NCI-H1694 treated with DMSO at 0.1 percent for 48 hours (cell line): ENCODE results near the gene SH3BP2.

ENCODE experiments used
- DNase-seq: peaks from one replicate; lab custom pipeline; 2025; lab: John Stamatoyannopoulos, UW

Gene SH3BP2, protein sequence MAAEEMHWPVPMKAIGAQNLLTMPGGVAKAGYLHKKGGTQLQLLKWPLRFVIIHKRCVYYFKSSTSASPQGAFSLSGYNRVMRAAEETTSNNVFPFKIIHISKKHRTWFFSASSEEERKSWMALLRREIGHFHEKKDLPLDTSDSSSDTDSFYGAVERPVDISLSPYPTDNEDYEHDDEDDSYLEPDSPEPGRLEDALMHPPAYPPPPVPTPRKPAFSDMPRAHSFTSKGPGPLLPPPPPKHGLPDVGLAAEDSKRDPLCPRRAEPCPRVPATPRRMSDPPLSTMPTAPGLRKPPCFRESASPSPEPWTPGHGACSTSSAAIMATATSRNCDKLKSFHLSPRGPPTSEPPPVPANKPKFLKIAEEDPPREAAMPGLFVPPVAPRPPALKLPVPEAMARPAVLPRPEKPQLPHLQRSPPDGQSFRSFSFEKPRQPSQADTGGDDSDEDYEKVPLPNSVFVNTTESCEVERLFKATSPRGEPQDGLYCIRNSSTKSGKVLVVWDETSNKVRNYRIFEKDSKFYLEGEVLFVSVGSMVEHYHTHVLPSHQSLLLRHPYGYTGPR

DNA sequence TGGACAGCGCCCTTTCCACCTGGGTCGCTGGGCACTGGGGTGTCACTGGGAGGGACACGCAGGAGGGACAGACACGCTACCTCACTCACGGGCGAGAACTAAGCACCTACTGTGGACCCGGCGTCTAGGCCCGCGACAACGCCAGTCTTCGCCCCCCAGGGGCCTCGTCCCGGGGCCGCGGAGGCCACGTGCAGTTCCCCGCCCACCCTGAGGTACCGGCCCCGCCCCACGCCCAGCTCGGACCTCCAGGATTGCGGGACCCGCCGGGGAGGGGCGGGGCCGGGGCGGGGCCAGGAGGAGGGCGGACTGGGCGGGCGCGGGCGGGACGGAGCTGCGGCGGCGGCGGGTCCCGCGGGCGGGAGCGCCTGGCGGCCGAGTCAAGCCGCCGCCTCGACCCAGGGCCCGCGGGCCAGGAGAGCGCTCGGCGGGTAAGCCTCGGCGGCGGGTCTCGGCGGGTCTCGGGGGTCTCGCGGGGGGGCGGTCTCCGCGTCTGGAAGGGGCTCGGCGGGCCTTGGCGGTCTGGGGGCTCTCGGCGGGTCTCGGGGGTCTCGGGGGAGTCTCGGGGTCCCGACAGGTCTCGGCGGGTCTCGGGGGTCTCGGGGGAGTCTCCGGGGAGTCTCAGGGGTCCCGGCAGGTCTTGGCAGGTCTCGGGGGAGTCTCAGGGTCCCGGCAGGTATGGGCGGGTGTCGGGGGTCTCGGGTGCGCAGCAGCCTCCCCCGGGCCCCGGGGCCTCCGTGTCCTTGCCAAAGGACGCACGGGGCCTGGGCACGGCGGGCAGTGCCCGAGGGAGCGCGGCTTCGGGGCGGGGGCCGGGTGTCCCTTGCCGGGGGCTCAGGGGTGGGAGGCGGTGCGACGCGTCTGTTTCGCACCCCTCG lies at the start of gene SH3BP2:
Gene SH3BP2, plus strand, starts transcription at position 375 of the 875 bp plus-strand sequence. CDS start 27,533 bp downstream, outside the sequence.
- no peak for DNase-seq

DNA sequence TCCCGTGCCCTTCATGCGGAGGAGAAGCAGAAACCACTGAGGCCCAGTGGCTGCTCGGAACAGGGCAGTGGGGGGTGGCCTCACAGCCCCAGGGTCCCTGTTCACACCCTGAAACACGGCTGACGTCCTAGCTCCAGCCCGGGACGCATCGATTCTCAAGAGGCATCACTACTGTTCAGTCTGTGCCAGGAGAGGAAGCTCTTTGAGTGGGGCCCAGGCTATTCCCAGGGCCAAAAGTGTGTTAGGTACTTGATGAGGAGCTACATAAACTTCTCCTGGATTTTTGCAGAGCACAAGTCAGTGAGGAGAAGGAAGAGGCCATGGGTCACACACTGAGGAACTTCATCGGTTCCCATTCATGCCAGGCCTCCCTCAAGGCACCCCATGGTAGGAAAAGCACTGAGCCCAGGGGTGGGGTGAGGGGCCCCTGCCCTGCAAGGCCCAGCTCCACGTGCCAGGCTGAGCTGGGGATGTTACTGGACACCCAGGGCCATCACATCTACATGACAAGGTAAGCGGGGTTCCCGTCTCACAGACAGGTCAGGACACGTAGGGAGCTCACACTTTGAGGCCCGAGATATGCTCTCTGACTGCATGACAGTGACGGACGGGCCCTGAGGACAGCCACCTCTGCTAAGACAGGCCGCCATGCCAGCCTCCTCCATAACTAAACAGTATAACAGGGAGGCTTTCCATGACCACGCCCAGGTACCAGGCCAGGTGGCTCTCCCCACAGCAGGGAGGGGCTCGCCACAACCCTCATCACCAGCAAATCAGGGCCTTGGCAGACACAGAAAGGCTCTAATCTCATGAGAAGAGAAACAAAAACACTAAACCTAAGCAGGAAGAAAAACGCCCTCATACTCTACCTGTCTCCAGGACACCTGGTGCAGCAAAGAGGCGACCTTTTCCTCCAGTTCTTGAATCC lies 49.1 kb upstream of the SH3BP2 start:
- no peak for DNase-seq

DNA sequence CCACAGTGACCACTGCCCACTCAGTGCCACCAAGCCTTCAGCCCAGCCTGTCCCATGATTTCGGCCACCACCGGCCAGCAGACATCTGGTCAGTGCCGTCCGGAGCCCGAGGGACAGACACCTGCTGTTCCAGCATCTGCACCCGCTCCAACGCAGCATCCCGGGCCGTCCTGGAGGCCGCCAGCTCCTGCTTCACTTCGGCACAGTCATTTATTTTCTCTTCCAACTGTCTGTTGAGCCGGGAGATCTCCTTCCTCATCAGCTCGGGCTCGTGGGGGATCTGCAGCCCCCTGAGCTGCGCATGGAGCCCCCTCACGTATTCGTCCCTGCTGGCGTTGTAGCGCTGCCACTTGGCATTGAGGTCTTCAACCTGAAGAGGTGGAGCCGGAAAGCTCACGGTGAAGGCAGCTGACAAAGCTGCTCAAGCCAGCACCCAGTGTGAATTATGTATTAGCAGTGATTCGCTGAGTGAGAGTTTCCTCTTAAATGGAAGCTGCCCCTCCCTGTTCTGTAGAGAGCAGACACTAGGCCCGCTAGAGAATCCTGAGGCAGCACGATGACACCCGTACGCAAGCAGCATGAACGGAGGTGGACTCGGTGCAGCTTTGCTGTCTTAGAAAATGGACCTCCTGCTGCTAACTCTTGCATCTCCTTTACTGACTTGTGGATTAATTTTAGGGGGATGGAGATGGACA lies 48.2 kb upstream of the SH3BP2 start:
- no peak for DNase-seq

DNA sequence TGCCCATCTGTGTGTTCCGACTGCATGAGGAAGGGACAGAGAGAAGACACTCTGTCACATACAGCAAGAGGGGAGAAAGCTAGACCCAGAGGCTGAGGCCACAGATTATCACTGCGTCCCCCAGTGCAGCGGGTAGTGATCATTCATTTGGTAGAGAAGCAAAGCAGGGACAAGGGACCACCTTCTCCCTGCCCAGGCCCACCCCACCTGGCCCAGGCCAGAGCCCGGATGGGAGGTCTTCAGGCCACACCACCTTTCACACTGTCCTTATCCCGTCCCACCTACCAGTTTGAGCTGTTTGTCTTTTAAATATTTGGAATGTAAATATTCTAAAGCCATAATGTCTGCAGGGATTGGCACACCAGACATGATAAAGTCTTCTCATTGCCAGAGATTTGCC lies 47.4 kb upstream of the SH3BP2 start:
- no peak for DNase-seq

DNA sequence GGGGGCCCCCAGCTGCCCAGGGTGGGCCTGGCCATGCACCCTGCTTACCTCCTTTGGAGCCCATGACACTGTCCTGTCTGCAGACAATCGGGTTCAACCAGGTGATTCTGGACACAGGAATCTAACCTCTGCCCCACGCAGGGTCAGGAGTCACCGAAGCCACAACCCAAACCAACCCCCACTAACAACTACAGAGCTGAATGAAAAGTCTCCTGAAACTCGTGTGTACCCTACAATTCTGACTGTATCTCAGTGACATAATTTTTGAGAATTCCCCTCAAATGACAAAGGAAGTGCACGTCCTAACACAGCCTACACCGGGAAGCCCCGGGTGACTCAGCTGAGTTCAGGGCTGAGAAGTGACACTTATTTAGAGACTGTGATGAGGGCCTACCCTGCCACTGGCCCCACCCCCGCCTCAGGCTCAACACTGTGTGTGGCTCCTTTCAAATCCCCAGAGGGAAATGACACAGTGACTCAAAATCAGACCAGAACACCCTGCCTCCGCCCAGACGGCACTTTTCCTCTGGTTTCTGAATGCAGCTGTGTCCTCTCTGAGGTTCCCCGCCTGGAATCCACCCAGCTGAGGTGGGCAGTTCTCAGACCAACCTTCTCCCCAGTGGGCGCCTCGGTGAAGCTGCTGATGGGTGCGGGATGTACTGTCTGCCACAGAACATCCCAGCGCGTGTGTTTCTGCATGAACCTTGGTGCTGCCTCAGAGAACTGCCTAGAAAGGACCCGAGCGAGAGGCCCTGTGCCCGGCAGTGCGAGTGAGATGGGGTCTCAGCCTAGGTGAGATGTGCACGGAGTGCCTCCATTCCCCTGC lies 46.7 kb upstream of the SH3BP2 start:
- no peak for DNase-seq

DNA sequence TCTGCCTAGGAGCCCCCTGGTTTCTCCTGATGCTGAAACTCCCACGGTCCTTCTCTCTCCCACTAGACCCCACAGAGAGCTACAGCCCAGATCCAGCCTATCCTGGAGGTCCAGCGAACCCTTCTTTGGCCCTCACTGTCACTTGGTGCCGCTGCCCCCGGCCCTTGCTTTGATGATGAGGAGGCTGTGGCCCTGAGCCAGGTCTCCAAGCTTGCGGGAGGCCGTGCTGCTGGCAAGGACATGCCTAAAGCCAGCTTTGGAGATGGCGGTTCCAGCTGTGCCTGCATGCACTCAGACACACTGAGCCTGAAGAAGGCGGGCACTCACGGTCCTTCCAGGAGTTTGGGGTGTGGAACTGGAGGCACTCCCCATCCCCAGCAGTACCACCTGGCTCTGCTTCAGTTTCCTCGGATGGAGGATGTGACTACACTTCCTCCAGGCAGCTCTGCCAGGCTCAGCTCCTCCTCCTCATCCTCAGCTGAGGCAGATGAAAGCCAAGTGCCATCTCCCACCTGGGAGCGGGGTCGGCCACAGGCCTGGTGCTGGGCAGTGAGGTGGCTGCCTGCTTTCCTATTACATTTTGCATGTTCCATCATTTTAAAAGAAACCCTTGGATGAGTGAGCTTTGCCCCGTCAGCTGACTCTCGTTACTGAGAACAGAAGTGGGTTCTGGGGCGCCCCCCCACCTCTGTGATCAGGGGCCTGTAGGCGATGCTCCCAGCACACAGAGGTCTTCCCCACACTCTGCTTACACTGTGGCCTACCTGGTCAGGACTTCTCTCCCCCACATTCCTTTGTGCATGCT lies 45.8 kb upstream of the SH3BP2 start:
- DNase-seq = no peak

DNA sequence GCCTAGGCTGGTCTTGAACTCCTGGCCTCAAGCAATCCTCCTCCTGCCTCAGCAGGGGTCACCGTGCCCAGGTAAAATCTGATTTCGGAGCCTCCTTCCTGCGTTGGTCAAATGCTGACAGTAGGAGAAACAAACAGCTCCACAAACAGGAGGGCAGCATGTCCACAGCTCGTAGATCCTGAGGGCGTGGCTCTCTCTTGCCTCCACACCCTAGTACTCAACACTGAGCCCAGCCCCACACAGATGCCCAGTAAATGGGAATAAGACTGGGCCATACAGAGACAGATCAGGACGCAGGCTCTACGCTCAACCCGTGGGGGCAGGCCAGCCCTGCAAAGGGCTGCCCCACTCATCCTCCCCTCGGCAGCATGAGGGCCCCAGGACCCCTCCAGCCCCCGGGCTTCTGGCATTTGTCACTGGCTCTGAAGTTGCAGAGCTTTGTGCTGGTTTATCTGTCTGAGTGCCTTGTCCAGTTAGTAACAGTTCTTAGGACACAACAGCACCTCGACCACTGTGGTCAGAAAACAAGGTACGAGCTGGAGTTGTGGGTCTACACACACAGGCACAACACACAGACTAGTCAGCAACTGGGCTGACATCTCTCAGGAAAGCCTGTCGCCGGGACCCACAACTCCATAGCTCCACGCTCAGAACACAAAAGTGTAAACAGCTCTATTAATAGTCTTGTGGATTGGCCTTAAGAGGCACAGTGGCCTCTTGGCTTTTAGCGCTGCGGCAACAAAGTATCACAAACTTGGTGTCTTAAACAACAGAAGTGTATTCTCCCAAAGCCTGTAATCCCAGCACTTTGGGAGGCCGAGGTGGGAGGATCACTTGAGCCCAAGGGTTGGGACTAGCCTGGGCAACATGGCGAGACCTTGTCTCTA lies 41.9 kb upstream of the SH3BP2 start:
- no peak for DNase-seq

DNA sequence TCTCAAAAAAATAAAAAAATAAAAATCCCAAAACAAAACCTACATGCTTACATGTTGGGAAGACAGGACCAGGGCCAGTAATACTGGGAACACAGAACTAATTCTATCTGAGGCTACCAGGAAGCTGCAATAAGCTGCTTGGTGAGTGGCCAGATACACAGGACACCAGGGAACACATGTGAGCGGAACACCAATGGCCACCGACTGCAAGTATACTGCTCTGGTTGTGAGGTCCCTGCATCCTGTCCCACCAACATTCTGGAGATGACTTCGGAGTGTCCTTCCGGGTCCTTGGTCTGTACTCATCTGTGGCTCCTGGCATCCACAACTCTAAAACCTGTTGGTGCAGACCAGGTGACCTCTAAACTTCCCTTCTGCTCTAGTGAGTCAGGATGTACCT lies 39.4 kb upstream of the SH3BP2 start:
- no peak for DNase-seq

DNA sequence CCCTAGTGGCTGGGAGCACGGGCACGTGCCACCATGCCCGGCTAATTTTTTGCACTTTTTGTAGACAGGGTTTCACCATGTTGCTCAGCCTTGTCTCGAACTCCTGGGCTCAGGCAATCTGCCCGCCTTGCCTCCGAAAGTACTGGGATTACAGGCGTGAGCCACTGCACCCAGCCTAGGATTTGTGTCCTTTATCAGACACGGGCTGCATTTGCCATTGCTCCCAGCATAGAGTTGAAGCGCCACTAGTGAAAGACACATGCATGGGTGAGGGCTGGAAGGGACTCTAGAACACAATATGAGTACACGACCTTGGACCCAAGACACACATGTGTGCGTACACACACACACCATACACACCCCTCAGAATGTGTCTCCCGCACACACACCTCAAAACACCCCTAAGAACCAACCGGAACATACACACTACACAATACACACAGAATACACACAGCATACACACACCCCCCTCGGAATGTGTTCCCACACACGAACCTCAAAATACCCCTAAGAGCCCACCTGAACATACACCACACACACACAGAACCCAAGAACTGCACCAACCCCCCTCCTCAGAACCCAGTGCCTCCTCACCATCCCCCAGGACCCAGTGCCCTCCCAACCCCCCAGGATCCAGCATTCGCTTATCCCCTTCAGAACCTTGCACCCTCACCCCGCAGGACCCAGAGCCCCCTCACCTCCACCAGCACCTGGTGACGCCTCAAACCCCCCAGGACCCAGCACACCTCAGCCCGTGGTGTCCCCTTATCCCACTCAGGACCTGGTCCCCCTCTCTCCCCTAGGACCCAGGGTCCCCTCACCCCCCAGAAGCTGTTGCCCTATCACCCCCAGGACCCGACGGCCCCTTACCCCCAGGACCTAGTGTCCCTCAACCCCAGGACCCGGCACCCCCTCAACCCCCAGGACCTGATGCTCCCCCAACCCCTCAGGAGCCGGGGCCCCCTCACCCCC lies 37.8 kb upstream of the SH3BP2 start:
- no peak for DNase-seq

DNA sequence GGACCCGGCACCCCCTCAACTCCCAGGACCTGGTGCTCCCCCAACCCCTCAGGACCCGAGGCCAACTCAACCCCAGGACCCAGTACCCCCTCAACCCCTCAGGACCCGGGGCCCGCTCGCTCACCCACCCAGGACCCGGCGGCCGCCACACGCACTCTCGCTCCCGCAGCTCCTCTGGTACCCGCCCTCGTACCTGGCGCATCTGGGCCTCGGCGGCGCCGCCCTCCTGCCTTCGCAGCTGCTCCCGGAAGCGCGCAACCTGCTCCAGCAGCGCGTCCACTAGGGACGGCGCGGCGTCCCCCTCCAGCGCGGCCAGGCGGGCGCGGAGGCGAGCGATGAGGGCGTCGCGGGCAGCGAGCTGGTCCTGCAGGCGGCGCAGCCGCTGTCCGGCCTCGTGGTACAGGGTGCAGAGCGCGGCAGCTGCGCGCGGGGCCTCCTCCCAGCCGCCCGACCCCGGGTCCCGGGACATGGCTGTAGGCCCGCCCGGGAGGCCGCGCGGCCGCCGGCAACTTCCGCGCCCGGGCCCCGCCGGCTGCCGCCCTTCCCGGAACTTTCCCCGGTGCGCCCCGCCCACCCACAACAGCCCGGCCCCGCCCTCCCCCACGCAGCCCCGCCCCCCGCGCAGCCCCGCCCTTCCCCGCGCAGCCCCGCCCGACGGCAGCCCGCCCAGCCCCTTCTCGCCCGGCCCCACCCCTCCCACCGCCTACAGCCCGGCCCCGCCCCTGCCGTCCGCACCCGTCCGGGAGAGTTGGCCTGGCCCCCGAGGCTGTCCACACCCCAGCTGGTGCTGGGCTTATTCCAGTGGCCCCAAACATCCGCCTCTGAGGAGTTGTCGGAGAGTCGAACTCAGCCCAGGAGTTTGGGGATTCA lies 36.8 kb upstream of the SH3BP2 start, which contains the start of gene TNIP2:
Gene TNIP2, minus strand, starts transcription at position 516 of the 870 bp plus-strand sequence. Its CDS starts 47 bp downstream, at position 469.
- no peak for DNase-seq

DNA sequence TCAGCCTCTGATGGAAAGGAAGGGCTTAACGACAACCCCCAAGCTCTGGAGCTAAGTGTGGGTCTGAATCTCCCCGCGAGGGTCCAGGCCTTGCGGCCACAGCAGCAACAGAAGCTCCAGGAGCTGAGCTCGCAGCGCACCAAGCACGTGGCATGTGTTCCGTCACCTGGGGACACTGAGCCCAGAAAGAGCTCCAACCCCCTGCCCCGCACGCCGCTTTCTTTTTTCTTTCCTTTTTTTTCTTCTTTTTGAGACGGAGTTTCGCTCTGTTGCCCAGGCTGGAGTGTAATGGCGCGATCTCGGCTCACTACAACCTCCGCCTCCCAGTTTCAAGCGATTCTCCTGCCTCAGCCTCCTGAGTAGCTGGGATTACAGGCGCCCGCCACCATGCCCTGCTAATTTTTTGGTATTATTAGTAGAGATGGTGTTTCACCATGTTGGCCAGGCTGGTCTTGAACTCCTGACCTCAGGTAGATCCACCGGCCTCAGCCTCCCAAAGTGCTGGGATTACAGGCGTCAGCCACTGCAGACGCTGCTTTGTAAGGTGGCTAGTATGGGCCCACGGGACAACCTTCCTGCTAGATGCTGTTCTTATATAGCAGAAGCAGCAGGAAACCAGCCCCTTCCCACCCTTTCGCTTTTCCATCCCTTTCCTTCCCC lies 36.1 kb upstream of the SH3BP2 start:
- DNase-seq = no peak

DNA sequence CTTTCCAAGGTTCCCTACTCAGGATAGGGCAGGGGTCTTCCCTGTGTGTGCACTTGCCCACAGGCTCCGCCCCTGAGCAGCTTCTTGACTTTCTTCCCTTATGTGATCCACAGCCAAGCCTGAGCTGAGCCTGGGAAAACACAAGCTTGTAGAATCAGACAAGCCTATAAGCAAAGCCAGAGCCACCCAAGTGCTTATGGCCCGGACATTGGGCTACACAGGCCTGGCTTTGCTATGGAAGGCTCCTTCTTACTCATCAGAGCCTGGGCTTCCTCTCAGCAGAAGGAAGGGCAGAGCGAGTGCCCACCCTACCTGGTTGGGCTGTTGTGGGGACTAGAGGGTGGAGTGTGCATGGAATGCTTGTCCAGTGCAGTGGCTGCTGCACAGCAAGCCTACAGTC lies 35.5 kb upstream of the SH3BP2 start:
- DNase-seq = no peak

DNA sequence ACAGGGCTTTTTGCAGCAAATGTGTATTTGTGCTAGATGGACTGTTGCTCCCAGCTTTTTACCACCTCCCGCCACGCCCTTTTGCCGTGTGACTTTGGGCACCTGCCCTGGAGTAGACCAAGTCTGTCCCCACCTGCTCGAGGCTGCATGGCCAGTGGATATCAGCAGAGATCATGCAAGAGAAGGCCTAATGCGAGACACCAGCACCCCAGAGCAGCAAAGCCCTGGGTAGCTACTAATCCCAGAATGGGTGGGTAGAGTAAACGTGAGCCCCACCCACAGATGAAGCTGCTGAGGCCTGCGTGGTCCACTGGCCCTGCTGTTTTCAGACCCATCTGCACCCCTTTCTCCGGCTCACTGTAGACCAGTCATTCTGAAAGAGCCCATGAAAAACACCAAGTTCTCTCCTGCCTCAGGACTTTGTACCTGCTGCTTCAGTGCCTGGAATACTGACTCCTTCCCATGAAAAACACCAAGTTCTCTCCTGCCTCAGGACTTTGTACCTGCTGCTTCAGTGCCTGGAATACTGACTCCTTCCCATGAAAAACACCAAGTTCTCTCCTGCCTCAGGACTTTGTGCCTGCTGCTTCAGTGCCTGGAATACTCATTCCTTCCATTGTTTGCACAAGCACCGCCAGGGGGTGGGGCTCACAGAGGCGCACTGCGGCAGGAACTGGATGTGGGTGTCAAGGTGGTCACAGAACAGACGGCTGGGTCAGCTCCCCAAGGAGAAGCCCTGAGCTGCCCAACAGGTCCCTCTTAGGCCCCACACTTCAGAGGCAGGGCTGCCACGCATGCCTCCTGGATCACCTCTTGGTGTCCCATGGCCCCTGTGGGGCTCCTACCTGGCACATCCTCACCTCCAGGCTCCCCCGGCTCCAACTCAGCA lies 31.6 kb upstream of the SH3BP2 start:
- DNase-seq = no peak

DNA sequence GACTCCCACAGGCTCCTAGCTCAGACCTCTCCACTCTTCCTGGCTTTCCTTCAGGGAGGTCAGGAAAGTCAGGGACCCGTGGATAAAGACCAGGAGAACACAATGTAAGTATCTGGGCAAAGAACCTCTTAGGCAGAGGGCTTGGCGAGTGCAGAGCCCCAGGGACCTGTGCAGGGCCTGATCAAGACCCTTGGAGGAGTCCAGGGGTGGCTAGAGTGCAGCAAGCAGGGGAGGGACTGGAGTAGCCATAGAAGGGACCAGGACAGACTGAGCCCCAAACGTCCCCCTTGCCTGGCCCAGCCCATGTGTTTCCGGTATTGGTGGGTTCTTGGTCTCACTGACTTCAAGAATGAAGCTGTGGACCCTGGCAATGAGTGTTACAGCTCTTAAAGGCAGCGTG lies 30.8 kb upstream of the SH3BP2 start:
- DNase-seq = no peak
